HG03175 (cell line): ENCODE measurements around the gene DALRD3.
A peak's percentile ranks its signal among the peaks of the same experiment; 100 is the strongest.

ENCODE experiments used
- ATAC-seq: cut with Tn5 transposase; IDR thresholded peaks from one replicate; pipeline ENCODE4 v1.9.1; 2021; ENCODE audit warnings: mild to moderate bottlenecking, moderate library complexity; ENCODE audit not compliant: unreplicated experiment

Gene DALRD3

GRCh38 chr3:49017971-49018706 is at the start of gene DALRD3:
TSS of gene DALRD3 (minus strand) at chr3:49018580. CDS start at chr3:49018564, 16 bp downstream.
- no peak for ATAC-seq

GRCh38 chr3:49058011-49058410 is 39.6 kb upstream of the DALRD3 start:
- ATAC-seq, result no peak

- ATAC-seq, result no peak
These were observed 38.9 kb upstream of the DALRD3 start for GRCh38 chr3:49057268-49057667.

- ATAC-seq, result no peak
These were observed 36.0 kb upstream of the DALRD3 start for GRCh38 chr3:49054344-49054862.

- ATAC-seq, result no peak
These were observed 35.2 kb upstream of the DALRD3 start for GRCh38 chr3:49053543-49053942.

- no peak for ATAC-seq
These were observed 16.9 kb upstream of the DALRD3 start for GRCh38 chr3:49035281-49035680.

- no peak for ATAC-seq
These were observed 16.3 kb upstream of the DALRD3 start for GRCh38 chr3:49034650-49035049.

GRCh38 chr3:49032646-49033304 is 14.4 kb upstream of the DALRD3 start:
- ATAC-seq, result no peak

GRCh38 chr3:49030321-49030720 is 11.9 kb upstream of the DALRD3 start:
- ATAC-seq, result no peak

- ATAC-seq, result no peak
These were observed 11.1 kb upstream of the DALRD3 start for GRCh38 chr3:49029563-49029884.

- peak; percentile 92 for ATAC-seq
These were observed 10.5 kb upstream of the DALRD3 start, which contains the start of gene IMPDH2 for GRCh38 chr3:49028673-49029562. TSS of gene IMPDH2 (minus strand) at chr3:49029398. CDS start at chr3:49029350, 48 bp downstream.

GRCh38 chr3:49028298-49028672 is 9.9 kb upstream of the DALRD3 start:
- no peak for ATAC-seq

- ATAC-seq, result no peak
These were observed 9.3 kb upstream of the DALRD3 start for GRCh38 chr3:49027634-49028033.

GRCh38 chr3:49026536-49026935 is 8.2 kb upstream of the DALRD3 start:
- ATAC-seq, result no peak

GRCh38 chr3:49025793-49026520 is 7.6 kb upstream of the DALRD3 start:
- no peak for ATAC-seq

- ATAC-seq, result no peak
These were observed 6.8 kb upstream of the DALRD3 start for GRCh38 chr3:49025005-49025792.

- ATAC-seq, result no peak
These were observed 6.1 kb upstream of the DALRD3 start for GRCh38 chr3:49024449-49024848.

- no peak for ATAC-seq
These were observed 5.4 kb upstream of the DALRD3 start for GRCh38 chr3:49023775-49024174.

- no peak for ATAC-seq
These were observed 4.3 kb upstream of the DALRD3 start for GRCh38 chr3:49022688-49023171.
